RWPE2 (cell line): ENCODE measurements around the gene HSP90B1.

Source experiments
- ATAC-seq: fragments of 200-7000 bp; cut with Tn5 transposase; 3 replicates; pipeline ENCODE4 v1.9.1; 2021; ENCODE audit warnings: low read depth
- DNase-seq: peaks from one replicate; pipeline ENCODE4 v3.0.0-alpha.2; 2020; ENCODE audit warnings: low spot score
- H3K27ac ChIP-seq: fragments of 450-650 bp; 2 replicates; pipeline ENCODE4 v1.5.1; 2017; ENCODE audit warnings: mild to moderate bottlenecking; ENCODE audit not compliant: poor library complexity, severe bottlenecking
- H3K27me3 ChIP-seq: fragments of 250-450 bp; sonication (Bioruptor Pico); 2 replicates; pipeline ENCODE4 v1.5.1; 2021; ENCODE audit warnings: mild to moderate bottlenecking, moderate library complexity; ENCODE audit not compliant: insufficient read depth, poor library complexity, severe bottlenecking
- H3K36me3 ChIP-seq: fragments of 250-450 bp; sonication (Bioruptor Pico); 2 replicates; pipeline ENCODE4 v1.5.1; 2020; ENCODE audit warnings: low read depth, mild to moderate bottlenecking, moderate library complexity
- H3K4me1 ChIP-seq: fragments of 250-450 bp; sonication (Bioruptor Pico); 2 replicates; pipeline ENCODE4 v1.5.1; 2021; ENCODE audit warnings: mild to moderate bottlenecking, moderate library complexity; ENCODE audit not compliant: insufficient read depth, poor library complexity, severe bottlenecking
- H3K4me3 ChIP-seq: fragments of 250-450 bp; sonication (Bioruptor Pico); 2 replicates; pipeline ENCODE4 v1.5.1; 2021; ENCODE audit warnings: mild to moderate bottlenecking, moderate library complexity; ENCODE audit not compliant: severe bottlenecking
- H3K9me3 ChIP-seq: fragments of 250-450 bp; sonication (Bioruptor Pico); 2 replicates; pipeline ENCODE4 v1.5.1; 2021; ENCODE audit warnings: mild to moderate bottlenecking, moderate library complexity; ENCODE audit not compliant: severe bottlenecking
- CTCF ChIP-seq: fragments of 450-650 bp; IDR thresholded peaks from one replicate; pipeline ENCODE4 v1.5.1; 2017; ENCODE audit warnings: mild to moderate bottlenecking, moderate library complexity; ENCODE audit not compliant: poor library complexity, severe bottlenecking

Gene HSP90B1

GRCh38 chr12:103964805-103965204, 34.6 kb downstream of the HSP90B1 start:
- no peak for ATAC-seq

DNA sequence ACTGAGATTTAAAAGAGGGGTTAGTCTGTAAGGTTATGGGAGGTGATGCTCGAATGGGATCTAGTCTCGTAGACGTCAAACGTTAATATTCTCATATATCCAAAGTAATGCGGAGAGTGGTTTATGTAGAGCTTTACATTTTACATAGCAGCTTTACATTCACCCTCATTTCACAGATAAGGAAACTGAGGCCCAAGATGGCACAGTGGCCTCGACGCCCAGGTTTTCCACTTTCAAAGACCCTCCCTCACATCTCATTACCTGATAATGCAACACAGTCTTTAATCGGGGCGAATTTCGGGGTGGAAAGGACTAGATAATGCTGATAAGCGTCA, 35.0 kb downstream of the HSP90B1 start:
- H3K4me1 ChIP-seq, result peaks cover 7% of the 10 kb centered on the region
- peak overlapping the region; percentile 74 for H3K4me3 ChIP-seq
- peak overlapping the region; percentile 68 for H3K27ac ChIP-seq
- H3K36me3 ChIP-seq, result peaks cover 30% of the 10 kb centered on the region
- no peak for ATAC-seq
- no peaks in the 10 kb centered on the region for H3K9me3 ChIP-seq
- DNase-seq, result no peak
- TF ChIP-seq CTCF, result no peak
- H3K27me3 ChIP-seq, result no peaks in the 10 kb centered on the region

More at GRCh38 chr12:103964805-103965204, 34.6 kb downstream of the HSP90B1 start:
- no peak for TF ChIP-seq CTCF
- no peak for DNase-seq
- H3K4me3 ChIP-seq, result peak overlapping the region; percentile 74
- H3K27ac ChIP-seq, result peak overlapping the region; percentile 68
- no peaks in the 10 kb centered on the region for H3K9me3 ChIP-seq
- peaks cover 7% of the 10 kb centered on the region for H3K4me1 ChIP-seq
- no peaks in the 10 kb centered on the region for H3K27me3 ChIP-seq
- H3K36me3 ChIP-seq, result peaks cover 26% of the 10 kb centered on the region

GRCh38 chr12:103965590-103966504, 35.6 kb downstream of the HSP90B1 start, which contains the start of gene TDG:
Gene TDG, plus strand, starts transcription at chr12:103965872. Its CDS starts 166 bp downstream, at chr12:103966038.
- ATAC-seq (peak; percentile 95), DNase-seq (peak; percentile 98)
- TF ChIP-seq CTCF, result peak; percentile 18
- Histone ChIP-seq H3K36me3 (peaks cover 33% of the 10 kb centered on the region), H3K4me1 (peaks cover 7% of the 10 kb centered on the region), H3K27ac (peak within 1 kb of the TSS; percentile 68), H3K9me3 (no peaks in the 10 kb centered on the region), H3K27me3 (no peaks in the 10 kb centered on the region), H3K4me3 (peak within 1 kb of the TSS; percentile 74)

- Histone ChIP-seq H3K27ac (peak overlapping the region; percentile 68), H3K4me3 (peak overlapping the region; percentile 74), H3K36me3 (peaks cover 38% of the 10 kb centered on the region), H3K4me1 (peaks cover 7% of the 10 kb centered on the region), H3K9me3 (no peaks in the 10 kb centered on the region), H3K27me3 (no peaks in the 10 kb centered on the region)
- DNase-seq (no peak), ATAC-seq (no peak)
- TF ChIP-seq CTCF, result no peak
These were observed 36.5 kb downstream of the HSP90B1 start for GRCh38 chr12:103966736-103967135.

GRCh38 chr12:103969391-103969790, 39.2 kb downstream of the HSP90B1 start:
- peak overlapping the region; percentile 10 for H3K27ac ChIP-seq
- H3K27me3 ChIP-seq, result no peaks in the 10 kb centered on the region
- no peak overlapping the region for H3K4me3 ChIP-seq
- no peak for TF ChIP-seq CTCF
- ATAC-seq, result no peak
- peaks cover 59% of the 10 kb centered on the region for H3K36me3 ChIP-seq
- DNase-seq, result no peak
- H3K4me1 ChIP-seq, result peaks cover 7% of the 10 kb centered on the region
- no peaks in the 10 kb centered on the region for H3K9me3 ChIP-seq
